Activated CD4-positive, alpha-beta T cell treated with anti-CD3 and anti-CD28 coated beads, Interleukin-2, amount 10 ng/mL, durations not matched to agents 24 days and 14 days (primary cell): ENCODE measurements around the gene KIFC3. TPM values are rescaled to one million over a fixed set of nuclear protein-coding genes. Genes with fewer than 3 reads are reported as not detected.
A peak's percentile ranks its signal among the peaks of the same experiment; 100 is the strongest.

Source experiments
- DNase-seq: peaks from one replicate; pipeline ENCODE4 v3.0.0; 2022
- H3K27ac Mint-ChIP-seq: one replicate; pipeline ENCODE4 v1.8.0; 2022; ENCODE audit warnings: mild to moderate bottlenecking, mixed read lengths
- H3K27me3 Mint-ChIP-seq: one replicate; pipeline ENCODE4 v1.8.0; 2022; ENCODE audit warnings: mixed read lengths
- H3K36me3 Mint-ChIP-seq: one replicate; pipeline ENCODE4 v1.8.0; 2022; ENCODE audit warnings: low read depth, mild to moderate bottlenecking, mixed read lengths
- H3K4me1 Mint-ChIP-seq: one replicate; pipeline ENCODE4 v1.8.0; 2021; ENCODE audit warnings: mixed read lengths
- H3K4me3 Mint-ChIP-seq: one replicate; pipeline ENCODE4 v1.8.0; 2022; ENCODE audit warnings: mild to moderate bottlenecking, moderate library complexity, mixed read lengths
- H3K9me3 Mint-ChIP-seq: one replicate; pipeline ENCODE4 v1.8.0; 2021; ENCODE audit warnings: mixed read lengths
- intact Hi-C: fragments of 100-400 bp; cut with micrococcal nuclease; formaldehyde crosslinking; loops from one replicate; pipeline ENCODE4 v1.15.1; 2023
- total RNA-seq: library from RNA; stranded (reverse); gene quantifications from 2 replicates; pipeline ENCODE4 v1.2.3, GENCODE V29; 2022

Gene KIFC3
- total RNA-seq, 1 donor from 2014 or later = 0.58 TPM

GRCh38 chr16:57765160-57765728, 37.0 kb downstream of the KIFC3 start:
- H3K27me3 Mint-ChIP-seq = no peaks in the 10 kb centered on the region
- H3K4me3 Mint-ChIP-seq = no peak overlapping the region

GRCh38 chr16:57764341-57765159, 37.7 kb downstream of the KIFC3 start:
- intact Hi-C loops = loop anchor here (2.0 kb wide), 1 partner anchor 236 kb away; the partner anchor contains the start of genes USB1 and ZNF319

More at GRCh38 chr16:57765160-57765728, 37.0 kb downstream of the KIFC3 start:
- H3K36me3 Mint-ChIP-seq = no peaks in the 10 kb centered on the region
- H3K9me3 Mint-ChIP-seq = no peaks in the 10 kb centered on the region
- DNase-seq = no peak
- H3K27ac Mint-ChIP-seq = no peak overlapping the region
- H3K4me1 Mint-ChIP-seq = peaks cover 3% of the 10 kb centered on the region
- intact Hi-C loops = loop anchor here (2.0 kb wide), 1 partner anchor 236 kb away; the partner anchor contains the start of genes USB1 and ZNF319

GRCh38 chr16:57764006-57764340, 38.3 kb downstream of the KIFC3 start:
- Mint-ChIP-seq H3K9me3 (no peaks in the 10 kb centered on the region), H3K27me3 (no peaks in the 10 kb centered on the region), H3K27ac (no peak overlapping the region), H3K36me3 (no peaks in the 10 kb centered on the region), H3K4me3 (no peak overlapping the region), H3K4me1 (peaks cover 3% of the 10 kb centered on the region)
- intact Hi-C loops = loop anchor here (2.0 kb wide), 1 partner anchor 237 kb away; the partner anchor contains the start of genes USB1 and ZNF319
- DNase-seq = no peak

More at GRCh38 chr16:57764341-57765159, 37.7 kb downstream of the KIFC3 start:
- Mint-ChIP-seq H3K36me3 (no peaks in the 10 kb centered on the region), H3K27ac (no peak overlapping the region), H3K4me1 (peaks cover 3% of the 10 kb centered on the region), H3K27me3 (no peaks in the 10 kb centered on the region), H3K9me3 (no peaks in the 10 kb centered on the region), H3K4me3 (no peak overlapping the region)
- DNase-seq = peak; percentile 74

GRCh38 chr16:57763285-57764005, 38.8 kb downstream of the KIFC3 start:
- Mint-ChIP-seq H3K4me3 (no peak overlapping the region), H3K27me3 (no peaks in the 10 kb centered on the region), H3K9me3 (no peaks in the 10 kb centered on the region), H3K36me3 (no peaks in the 10 kb centered on the region), H3K27ac (no peak overlapping the region), H3K4me1 (peaks cover 3% of the 10 kb centered on the region)
- intact Hi-C loops = loop anchor here (2.0 kb wide), 1 partner anchor 237 kb away; the partner anchor contains the start of genes USB1 and ZNF319
- no peak for DNase-seq

- no peak for DNase-seq
- Mint-ChIP-seq H3K4me3 (no peak overlapping the region), H3K9me3 (no peaks in the 10 kb centered on the region), H3K27ac (no peak overlapping the region), H3K36me3 (no peaks in the 10 kb centered on the region), H3K4me1 (peaks cover 3% of the 10 kb centered on the region), H3K27me3 (no peaks in the 10 kb centered on the region)
- intact Hi-C loops = no loop called here
Observed at GRCh38 chr16:57762365-57763040, 39.8 kb downstream of the KIFC3 start.

GRCh38 chr16:57761957-57762356, 40.3 kb downstream of the KIFC3 start:
- Mint-ChIP-seq H3K9me3 (no peaks in the 10 kb centered on the region), H3K27me3 (no peaks in the 10 kb centered on the region), H3K36me3 (no peaks in the 10 kb centered on the region), H3K4me1 (peaks cover 3% of the 10 kb centered on the region), H3K4me3 (no peak overlapping the region), H3K27ac (no peak overlapping the region)
- no peak for DNase-seq
- intact Hi-C loops = no loop called here

GRCh38 chr16:57761301-57761700, 41.0 kb downstream of the KIFC3 start:
- H3K4me3 Mint-ChIP-seq = no peak overlapping the region
- H3K27ac Mint-ChIP-seq = no peak overlapping the region
- no peaks in the 10 kb centered on the region for H3K27me3 Mint-ChIP-seq
- DNase-seq = no peak
- intact Hi-C loops = no loop called here
- H3K4me1 Mint-ChIP-seq = peaks cover 3% of the 10 kb centered on the region
- H3K36me3 Mint-ChIP-seq = no peaks in the 10 kb centered on the region
- no peaks in the 10 kb centered on the region for H3K9me3 Mint-ChIP-seq

- no peaks in the 10 kb centered on the region for H3K27me3 Mint-ChIP-seq
- H3K27ac Mint-ChIP-seq = no peak overlapping the region
- H3K4me1 Mint-ChIP-seq = peaks cover 3% of the 10 kb centered on the region
- peaks cover 3% of the 10 kb centered on the region for H3K36me3 Mint-ChIP-seq
- no peak overlapping the region for H3K4me3 Mint-ChIP-seq
- intact Hi-C loops = no loop called here
- no peak for DNase-seq
- no peaks in the 10 kb centered on the region for H3K9me3 Mint-ChIP-seq
Observed at GRCh38 chr16:57760357-57761160, 41.7 kb downstream of the KIFC3 start.

GRCh38 chr16:57759541-57760356, 42.5 kb downstream of the KIFC3 start:
- Mint-ChIP-seq H3K36me3 (peaks cover 3% of the 10 kb centered on the region), H3K27me3 (no peaks in the 10 kb centered on the region)

GRCh38 chr16:57759131-57759530, 43.2 kb downstream of the KIFC3 start:
- H3K4me1 Mint-ChIP-seq = no peaks in the 10 kb centered on the region
- H3K36me3 Mint-ChIP-seq = peaks cover 5% of the 10 kb centered on the region
- intact Hi-C loops = loop anchor here (10.0 kb wide), 1 partner anchor 106 kb away; no protein-coding TSS in a partner anchor
- H3K4me3 Mint-ChIP-seq = no peak overlapping the region
- no peaks in the 10 kb centered on the region for H3K27me3 Mint-ChIP-seq
- no peak overlapping the region for H3K27ac Mint-ChIP-seq
- no peaks in the 10 kb centered on the region for H3K9me3 Mint-ChIP-seq
- DNase-seq = no peak

More at GRCh38 chr16:57759541-57760356, 42.5 kb downstream of the KIFC3 start:
- Mint-ChIP-seq H3K4me3 (no peak overlapping the region), H3K9me3 (no peaks in the 10 kb centered on the region), H3K4me1 (peaks cover 3% of the 10 kb centered on the region), H3K27ac (peak overlapping the region; percentile 37)
- intact Hi-C loops = loop anchor here (10.0 kb wide), 1 partner anchor 105 kb away; no protein-coding TSS in a partner anchor
- no peak for DNase-seq

GRCh38 chr16:57758331-57759117, 43.8 kb downstream of the KIFC3 start:
- Mint-ChIP-seq H3K36me3 (peaks cover 8% of the 10 kb centered on the region), H3K4me3 (no peak overlapping the region), H3K27ac (no peak overlapping the region), H3K4me1 (no peaks in the 10 kb centered on the region), H3K9me3 (no peaks in the 10 kb centered on the region), H3K27me3 (no peaks in the 10 kb centered on the region)
- no peak for DNase-seq
- intact Hi-C loops = loop anchor here (10.0 kb wide), 1 partner anchor 106 kb away; no protein-coding TSS in a partner anchor
